Measurements from ENCODE around the gene TNFAIP2. TPM values are rescaled to one million over a fixed set of nuclear protein-coding genes. Genes with fewer than 3 reads are reported as not detected.

Gene TNFAIP2
- total RNA-seq, 1 experiment from 2014 or later = 87.3 TPM

DNA sequence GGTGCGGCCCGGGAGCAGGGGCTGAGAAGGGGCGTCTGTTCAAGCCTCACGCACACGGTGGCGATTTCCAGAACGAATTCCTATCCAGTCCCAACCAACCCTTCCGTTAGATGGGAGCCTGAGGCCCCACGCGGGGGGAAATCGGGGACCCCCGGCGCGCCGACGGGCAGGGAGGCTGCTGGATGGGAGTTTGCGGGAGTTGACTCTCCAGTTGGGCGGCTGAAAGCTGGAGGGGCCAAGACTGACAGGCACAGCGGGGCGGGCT is 18.9 kb upstream of the TNFAIP2 start:
- DNase-seq (no peak), ATAC-seq (no peak)
- Histone ChIP-seq H3K4me1 (ENCODE audit: insufficient read depth, low read length) (peaks cover 15% of the 10 kb centered on the region; the same call in 1 of the 2 replicates), H3K27me3 (ENCODE audit: low read length) (peaks cover 7% of the 10 kb centered on the region; the same call in 1 of the 2 replicates), H3K9ac (ENCODE audit: low read length) (no peak overlapping the region), H3K27ac (ENCODE audit: low read length) (no peak overlapping the region), H3K9me3 (ENCODE audit: low read length) (no peaks in the 10 kb centered on the region), H3K4me3 (ENCODE audit: low read length) (peak overlapping the region; percentile 63), H3K9me2 (replicated peaks; ENCODE audit: low read length) (no peaks in the 10 kb centered on the region), H3K36me3 (ENCODE audit: low read depth, low read length) (no peaks in the 10 kb centered on the region), H3K4me2 (ENCODE audit: low read length) (peak overlapping the region; percentile 83), H3F3A (ENCODE audit: low read length, unreplicated experiment) (no peaks in the 10 kb centered on the region), H2AFZ (ENCODE audit: low read length) (peak overlapping the region; percentile 84), H4K20me1 (ENCODE audit: low read length) (no peaks in the 10 kb centered on the region), H3K79me2 (ENCODE audit: low read length) (no peaks in the 10 kb centered on the region)
- intact Hi-C loops (cut with micrococcal nuclease) = loop anchor here (2.0 kb wide), 1 partner anchor 80 kb away; no protein-coding TSS in a partner anchor
- ChIA-PET POLR2A (ENCODE audit: unreplicated experiment) (no interaction called here), CTCF (interaction anchor here (0.6 to 1.8 kb wide), 11 partner anchors 19 to 197 kb away, joined by 3 to 15 read pairs (median 7); partner anchors contain the start of gene TNFAIP2)
- TF ChIP-seq EZH2phosphoT487 (IDR thresholded peaks at IDR 0.05; ENCODE audit: borderline replicate concordance, low read length) = no peak
- TF ChIP-seq EZH2 (IDR thresholded peaks at IDR 0.05; ENCODE audit: low read length, unreplicated experiment) = no peak
- TF ChIP-seq, protein P1, sequence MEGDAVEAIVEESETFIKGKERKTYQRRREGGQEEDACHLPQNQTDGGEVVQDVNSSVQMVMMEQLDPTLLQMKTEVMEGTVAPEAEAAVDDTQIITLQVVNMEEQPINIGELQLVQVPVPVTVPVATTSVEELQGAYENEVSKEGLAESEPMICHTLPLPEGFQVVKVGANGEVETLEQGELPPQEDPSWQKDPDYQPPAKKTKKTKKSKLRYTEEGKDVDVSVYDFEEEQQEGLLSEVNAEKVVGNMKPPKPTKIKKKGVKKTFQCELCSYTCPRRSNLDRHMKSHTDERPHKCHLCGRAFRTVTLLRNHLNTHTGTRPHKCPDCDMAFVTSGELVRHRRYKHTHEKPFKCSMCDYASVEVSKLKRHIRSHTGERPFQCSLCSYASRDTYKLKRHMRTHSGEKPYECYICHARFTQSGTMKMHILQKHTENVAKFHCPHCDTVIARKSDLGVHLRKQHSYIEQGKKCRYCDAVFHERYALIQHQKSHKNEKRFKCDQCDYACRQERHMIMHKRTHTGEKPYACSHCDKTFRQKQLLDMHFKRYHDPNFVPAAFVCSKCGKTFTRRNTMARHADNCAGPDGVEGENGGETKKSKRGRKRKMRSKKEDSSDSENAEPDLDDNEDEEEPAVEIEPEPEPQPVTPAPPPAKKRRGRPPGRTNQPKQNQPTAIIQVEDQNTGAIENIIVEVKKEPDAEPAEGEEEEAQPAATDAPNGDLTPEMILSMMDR (conservative IDR thresholded peaks at IDR 0.05; ENCODE audit: low read depth, low read length) = no peak
- BruUV-seq (replicated peaks) = no TSS peak

DNA sequence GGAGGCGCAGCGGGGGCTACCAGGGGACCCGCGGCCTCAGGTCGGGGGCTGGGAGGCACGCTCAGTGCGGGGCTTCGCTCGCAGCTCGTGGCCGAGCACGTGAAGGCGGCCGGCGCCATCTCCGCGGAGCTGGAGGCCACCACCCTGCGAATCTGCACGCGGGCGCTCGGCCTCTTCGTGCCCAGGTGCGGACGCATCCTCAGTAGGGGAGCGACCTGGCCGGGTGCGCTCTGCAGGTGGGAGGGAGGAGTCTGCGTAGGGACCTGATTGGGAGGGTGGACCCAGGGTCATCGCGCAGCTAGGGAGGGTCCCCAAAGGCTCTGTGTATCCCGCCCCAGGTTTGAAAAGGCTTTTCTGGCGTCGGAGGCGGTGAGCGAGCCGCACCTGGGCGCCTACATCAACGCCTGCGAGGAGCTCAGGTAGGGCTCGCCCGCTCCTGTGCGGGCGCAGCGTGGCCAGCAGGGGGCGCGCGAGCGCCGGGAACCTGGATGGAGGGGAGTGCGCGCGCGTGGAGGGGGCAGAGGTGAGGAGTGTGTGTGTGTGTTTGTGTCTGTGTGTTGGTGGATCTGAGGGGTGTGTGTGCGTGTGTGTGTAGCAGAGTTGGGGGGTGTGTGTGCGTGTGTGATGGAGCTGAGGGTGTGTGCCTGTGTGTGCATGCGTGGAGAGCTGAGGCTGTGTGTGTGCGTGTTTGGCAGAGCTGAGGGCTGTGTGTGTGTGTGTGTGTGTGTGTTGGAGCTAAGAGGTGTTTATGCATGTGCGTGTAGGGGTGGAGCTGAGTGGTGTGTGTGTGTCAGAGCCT is 18.4 kb upstream of the TNFAIP2 start:
- H3K4me2 ChIP-seq (ENCODE audit: low read length) = peak overlapping the region; percentile 83
- peak; percentile 75 for ATAC-seq
- H3K9me2 ChIP-seq (replicated peaks; ENCODE audit: low read length) = no peaks in the 10 kb centered on the region
- intact Hi-C loops (cut with micrococcal nuclease) = loop anchor here (1.0 to 5.0 kb wide), 3 partner anchors 37 to 187 kb away; no protein-coding TSS in a partner anchor
- no peaks in the 10 kb centered on the region for H3F3A ChIP-seq (ENCODE audit: low read length, unreplicated experiment)
- ChIA-PET CTCF (interaction anchor here (0.6 to 1.8 kb wide), 16 partner anchors 19 to 196 kb away, joined by 3 to 15 read pairs (median 6); partner anchors contain the start of gene TNFAIP2), POLR2A (ENCODE audit: unreplicated experiment) (interaction anchor here (0.6 kb wide), 1 partner anchor 113 kb away, joined by 9 read pairs; no protein-coding TSS in a partner anchor)
- DNase-seq = peak; percentile 82
- peak overlapping the region; percentile 84 for H2AFZ ChIP-seq (ENCODE audit: low read length)
- H3K36me3 ChIP-seq (ENCODE audit: low read depth, low read length) = no peaks in the 10 kb centered on the region
- BruUV-seq (replicated peaks) = no TSS peak
- no peak for TF ChIP-seq EZH2 (IDR thresholded peaks at IDR 0.05; ENCODE audit: low read length, unreplicated experiment)
- TF ChIP-seq, protein P1 (conservative IDR thresholded peaks at IDR 0.05; ENCODE audit: low read depth, low read length) = peak; percentile 97
- H3K4me3 ChIP-seq (ENCODE audit: low read length) = peak overlapping the region; percentile 63
- no peak overlapping the region for H3K9ac ChIP-seq (ENCODE audit: low read length)
- H3K9me3 ChIP-seq (ENCODE audit: low read length) = no peaks in the 10 kb centered on the region
- peaks cover 19% of the 10 kb centered on the region for H3K4me1 ChIP-seq (ENCODE audit: insufficient read depth, low read length)
- no peak overlapping the region for H3K27ac ChIP-seq (ENCODE audit: low read length)
- H3K79me2 ChIP-seq (ENCODE audit: low read length) = no peaks in the 10 kb centered on the region
- no peaks in the 10 kb centered on the region for H4K20me1 ChIP-seq (ENCODE audit: low read length)
- peaks cover 7% of the 10 kb centered on the region; the same call in 1 of the 2 replicates for H3K27me3 ChIP-seq (ENCODE audit: low read length)

All from PC-3 (cell line).